ENCODE data around the gene CBARP. TPM values are rescaled to one million over a fixed set of nuclear protein-coding genes. Genes with fewer than 3 reads are reported as not detected.

CBARP gene
- total and polyA plus RNA-seq, 2 of the 13 experiments (the other 11 are each of a cell fraction or from before 2014, with no cell fraction given) = 1.2 to 1.4 TPM

GRCh38 chr19:1275260-1275975 lies 37.6 kb upstream of the CBARP start, which contains the start of gene FAM174C:
Gene FAM174C, plus strand, starts transcription at chr19:1275530. Its CDS starts 20 bp downstream, at chr19:1275550.
- in situ Hi-C loops (cut with HindIII; ENCODE audit: extremely low pct_ligation_motif_present, low pct_unique_long_range_greater_than_20kb) = loop anchor here (5.0 kb wide), 1 partner anchor 33 kb away; the partner anchor contains the start of gene ATP5F1D
- ATAC-seq = peak; percentile 69
- Histone ChIP-seq H2AFZ (ENCODE audit: low read length) (no peak within 1 kb of the TSS), H3K4me3 (replicated peaks in 1 of 3; ENCODE audit: insufficient read depth in 1 of 3, low read depth in 2 of 3, low read length in 3 of 3) (peak within 1 kb of the TSS; percentile 57 to 85 (median 73)), H3K79me2 (ENCODE audit: insufficient read depth, low read length) (peaks cover 27% of the 10 kb centered on the region), H3K27me3 (ENCODE audit: control insufficient read depth in 1 of 2, insufficient read depth in 2 of 2, low read length in 2 of 2) (no peaks in the 10 kb centered on the region), H3K4me1 (ENCODE audit: insufficient read depth, low read length) (peaks cover 58% of the 10 kb centered on the region), H4K20me1 (ENCODE audit: insufficient read depth, low read length) (peaks cover 27% of the 10 kb centered on the region), H3K9me3 (ENCODE audit: low read length) (no peaks in the 10 kb centered on the region), H3K9ac (ENCODE audit: insufficient read depth, low read depth, low read length) (peak within 1 kb of the TSS; percentile 95), H3K27ac (ENCODE audit: extremely low read length, insufficient read depth, low read length) (peak within 1 kb of the TSS; percentile 100), H3K4me2 (ENCODE audit: low read depth, low read length) (peak within 1 kb of the TSS; percentile 86), H3K36me3 (replicated peaks in 1 of 2; ENCODE audit: control insufficient read depth in 1 of 2, insufficient read depth in 2 of 2, low read length in 2 of 2) (peaks cover 21 to 55% of the 10 kb centered on the region in 2 experiments)
- peak; percentile 91 for DNase-seq (ENCODE audit: low spot score)
- POLR2A ChIA-PET = interaction anchor here (0.5 to 1.5 kb wide), 15 partner anchors 9 to 284 kb away, joined by 3 to 25 read pairs (median 4); a partner anchor contains a TSS
- 0% methylated on average over 10 of the region's 98 CpGs for WGBS (ENCODE audit: low lambda C conversion rate)
- TSS peak; percentile 63 for BruUV-seq (replicated peaks)
- intact Hi-C loops (cut with micrococcal nuclease; ENCODE audit: unreplicated experiment) = no loop called here
- peak; percentile 74 for FAIRE-seq
- CTCF ChIA-PET (ENCODE audit: low intra/inter-chr PET ratio, low total read pairs) = no interaction called here
- TF ChIP-seq ZNF282 (IDR thresholded peaks at IDR 0.05; ENCODE audit: partially characterized antibody) (no peak), POLR2A (IDR thresholded peaks at IDR 0.05; ENCODE audit: insufficient read depth in 1 of 2, low read depth in 2 of 2, low read length in 2 of 2) (peak in 1 of 2 experiments; percentile 89; a peak in 2 of 4 replicates), RAD21 (CRISPR knock-in tag; IDR thresholded peaks at IDR 0.05) (peak; percentile 77; the same call in 1 of the 2 replicates), JDP2 (CRISPR knock-in tag; IDR thresholded peaks at IDR 0.05; ENCODE audit: borderline replicate concordance) (peak; percentile 46; the same call in 1 of the 2 replicates), ZBTB2 (CRISPR knock-in tag; IDR thresholded peaks at IDR 0.05; ENCODE audit: low read depth) (peak; percentile 96), PCBP1 (IDR thresholded peaks at IDR 0.05; ENCODE audit: borderline replicate concordance, low read depth, low read length) (0 out of 2 replicates have a peak, but pooled peaks have one; percentile 49), ZSCAN21 (CRISPR knock-in tag; IDR thresholded peaks at IDR 0.05; ENCODE audit: borderline replicate concordance) (peak; percentile 77; the same call in 1 of the 2 replicates), HNRNPUL1 (IDR thresholded peaks at IDR 0.05; ENCODE audit: low read depth, low read length) (no peak; the same call in 1 of the 2 replicates), GMEB2 (CRISPR knock-in tag; IDR thresholded peaks at IDR 0.05; ENCODE audit: low read depth) (peak; percentile 71; the same call in 1 of the 2 replicates), SRY (CRISPR knock-in tag; IDR thresholded peaks at IDR 0.05) (peak; percentile 84; the same call in 1 of the 2 replicates), ZNF350 (CRISPR knock-in tag; IDR thresholded peaks at IDR 0.05; ENCODE audit: borderline replicate concordance, low read depth) (no peak)
- TF ChIP-seq, protein P1, sequence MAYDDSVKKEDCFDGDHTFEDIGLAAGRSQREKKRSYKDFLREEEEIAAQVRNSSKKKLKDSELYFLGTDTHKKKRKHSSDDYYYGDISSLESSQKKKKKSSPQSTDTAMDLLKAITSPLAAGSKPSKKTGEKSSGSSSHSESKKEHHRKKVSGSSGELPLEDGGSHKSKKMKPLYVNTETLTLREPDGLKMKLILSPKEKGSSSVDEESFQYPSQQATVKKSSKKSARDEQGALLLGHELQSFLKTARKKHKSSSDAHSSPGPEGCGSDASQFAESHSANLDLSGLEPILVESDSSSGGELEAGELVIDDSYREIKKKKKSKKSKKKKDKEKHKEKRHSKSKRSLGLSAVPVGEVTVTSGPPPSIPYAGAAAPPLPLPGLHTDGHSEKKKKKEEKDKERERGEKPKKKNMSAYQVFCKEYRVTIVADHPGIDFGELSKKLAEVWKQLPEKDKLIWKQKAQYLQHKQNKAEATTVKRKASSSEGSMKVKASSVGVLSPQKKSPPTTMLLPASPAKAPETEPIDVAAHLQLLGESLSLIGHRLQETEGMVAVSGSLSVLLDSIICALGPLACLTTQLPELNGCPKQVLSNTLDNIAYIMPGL (CRISPR knock-in tag; IDR thresholded peaks at IDR 0.05; ENCODE audit: borderline replicate concordance in 1 of 2, low read depth in 1 of 2) = peak in 1 of 2 experiments; percentile 18; a peak in 1 of 4 replicates
